A549 (cell line): ENCODE results near the gene DVL1. TPM values are rescaled to one million over a fixed set of nuclear protein-coding genes. Genes with fewer than 3 reads are reported as not detected.

Source experiments
- ATAC-seq, 2 experiments: fragments of 200-7000 bp in 1 of 2; fragments of >200 bp in 1 of 2; cut with Nextera tagmentation in 1 of 2; cut with Tn5 transposase in 1 of 2; 3 replicates each; pipeline versions ENCODE4 v1.8.0 to v1.9.1; 2018 to 2020; ENCODE audit warnings: mild to moderate bottlenecking in 1 of 2, moderate library complexity in 1 of 2
- CTCF ChIA-PET: fragments of 300-600 bp; sonication (Branson Sonifier 250); formaldehyde crosslinking; extraction: SDS; loops from one replicate; lab custom pipeline; 2021; ENCODE audit warnings: antibody characterized with exemption, inconsistent platforms; lab: Yijun Ruan, JAX
- POLR2A ChIA-PET: fragments of 350-600 bp; formaldehyde crosslinking; extraction: SDS; loops from one replicate; lab custom pipeline; 2021; ENCODE audit warnings: antibody characterized with exemption, inconsistent platforms; lab: Yijun Ruan, JAX
- DNase-seq, 2 experiments: peaks; one replicate each; pipeline versions ENCODE4 v3.0.0 to v3.0.0-alpha.2; 2011 to 2016; ENCODE audit warnings: low read depth in 1 of 2, low spot score in 1 of 2
- FAIRE-seq: peaks from 2 replicates; lab custom pipeline; 2011; peaks lifted over from hg19 to GRCh38; lab: Jason Lieb, UNC
- H3K27ac ChIP-seq, 2 experiments: fragments of >200 bp; sonication (Bioruptor Twin); formaldehyde crosslinking; 3 replicates each; pipeline ENCODE4 v1.5.1; 2016 to 2017
- H3K4me1 ChIP-seq: fragments of >200 bp; sonication (Bioruptor Twin); formaldehyde crosslinking; 3 replicates; pipeline ENCODE4 v1.6.1; 2016
- H3K4me2 ChIP-seq: fragments of >200 bp; sonication (Bioruptor Twin); formaldehyde crosslinking; 3 replicates; pipeline ENCODE4 v1.6.1; 2016
- H3K4me3 ChIP-seq: fragments of >200 bp; sonication (Bioruptor Twin); formaldehyde crosslinking; 3 replicates; pipeline ENCODE4 v1.5.1; 2016
- H3K9me3 ChIP-seq: fragments of >200 bp; sonication (Bioruptor Twin); formaldehyde crosslinking; 3 replicates; pipeline ENCODE4 v1.6.1; 2016
- BHLHE40 ChIP-seq: IDR thresholded peaks from 2 replicates; pipeline ENCODE4 v1.6.1; 2012; ENCODE audit warnings: low read depth, low read length, inconsistent platforms
- CHD4 ChIP-seq: fragments of 200-600 bp; sonication (generic); IDR thresholded peaks from 2 replicates; pipeline ENCODE4 v1.6.1; 2016; ENCODE audit warnings: antibody characterized with exemption, mild to moderate bottlenecking, borderline replicate concordance
- ESRRA ChIP-seq: fragments of 150-350 bp; IDR thresholded peaks from 2 replicates; pipeline ENCODE4 v1.6.1; 2014; ENCODE audit warnings: mild to moderate bottlenecking, low read length, borderline replicate concordance
- FOSL2 ChIP-seq, 2 experiments: fragments of 450-650 bp in 1 of 2; fragments of >200 bp in 1 of 2; sonication (Bioruptor Twin) in 1 of 2; formaldehyde crosslinking; IDR thresholded peaks; 2 replicates each; pipeline versions ENCODE4 v1.5.0 to v1.6.1; 2016 to 2020; ENCODE audit warnings: mild to moderate bottlenecking in 1 of 2, moderate library complexity in 1 of 2
- GATA3 ChIP-seq: IDR thresholded peaks from 2 replicates; pipeline ENCODE4 v1.6.1; 2012; ENCODE audit warnings: borderline replicate concordance
- HOXB13 ChIP-seq: fragments of 250-450 bp; sonication (Bioruptor Pico); IDR thresholded peaks from 2 replicates; pipeline ENCODE4 v1.5.0; 2020; ENCODE audit warnings: low read depth, mild to moderate bottlenecking, moderate library complexity
- KDM5A ChIP-seq: fragments of 200-600 bp; sonication (generic); IDR thresholded peaks from 2 replicates; pipeline ENCODE4 v1.6.1; 2016; ENCODE audit warnings: antibody characterized with exemption, mild to moderate bottlenecking
- MAFK ChIP-seq: fragments of 450-650 bp; IDR thresholded peaks from 2 replicates; pipeline ENCODE4 v1.6.1; 2014; ENCODE audit not compliant: partially characterized antibody
- MAZ ChIP-seq: fragments of 150-350 bp; IDR thresholded peaks from 2 replicates; pipeline ENCODE4 v1.6.1; 2014; ENCODE audit warnings: antibody characterized with exemption, low read depth, low read length, borderline replicate concordance
- MYC ChIP-seq: IDR thresholded peaks from 2 replicates; pipeline ENCODE4 v1.6.1; 2012; ENCODE audit warnings: mild to moderate bottlenecking, inconsistent platforms, low read length, improper control_type of control experiment, borderline replicate concordance
- POLR2A ChIP-seq: IDR thresholded peaks from 2 replicates; pipeline ENCODE4 v1.6.1; 2012; ENCODE audit warnings: mild to moderate bottlenecking, low read length
- RAD21 ChIP-seq, 2 experiments: fragments of >200 bp in 1 of 2; sonication (Bioruptor Twin) in 1 of 2; formaldehyde crosslinking in 1 of 2; IDR thresholded peaks in 1 of 2; conservative IDR thresholded peaks in 1 of 2; 2 replicates in 1 of 2; 3 replicates in 1 of 2; pipeline ENCODE4 v1.6.1; 2012 to 2018; ENCODE audit warnings: inconsistent platforms in 1 of 2
- RARB ChIP-seq: fragments of 250-450 bp; sonication (Bioruptor Pico); IDR thresholded peaks from 2 replicates; pipeline ENCODE4 v1.8.0; 2021; ENCODE audit warnings: mild to moderate bottlenecking, moderate library complexity
- RFX5 ChIP-seq: fragments of 450-650 bp; IDR thresholded peaks from 2 replicates; pipeline ENCODE4 v1.7.1; 2014; ENCODE audit warnings: antibody characterized with exemption, mild to moderate bottlenecking, moderate library complexity
- SREBF2 ChIP-seq: fragments of 450-650 bp; IDR thresholded peaks from 2 replicates; pipeline ENCODE4 v1.6.1; 2014; ENCODE audit warnings: mild to moderate bottlenecking, moderate library complexity
- ZC3H11A ChIP-seq: fragments of 450-650 bp; IDR thresholded peaks from 2 replicates; pipeline ENCODE4 v1.6.1; 2014; ENCODE audit warnings: antibody characterized with exemption, mild to moderate bottlenecking
- ZFP36 ChIP-seq: fragments of 450-650 bp; IDR thresholded peaks from 2 replicates; pipeline ENCODE4 v1.6.1; 2014; ENCODE audit warnings: borderline replicate concordance; ENCODE audit not compliant: partially characterized antibody
- ZSCAN20 ChIP-seq: fragments of 250-450 bp; sonication (Bioruptor Pico); IDR thresholded peaks from 2 replicates; pipeline ENCODE4 v1.8.0; 2022; ENCODE audit warnings: mild to moderate bottlenecking, moderate library complexity
- WGBS: methylation state at CpG from one replicate; pipeline ENCODE4 v1.1.6; 2017; ENCODE audit errors: missing lambda C conversion rate; 5-methylcytosine and 5-hydroxymethylcytosine counted together
- polyA plus RNA-seq, 4 experiments: library from polyadenylated mRNA; depleted of rRNA in 3 of 4; stranded (reverse); fragments of >200 nt; fragmentation: RNase III in 1 of 4; extraction: RNeasy Plus Mini Kit Qiagen cat#74134 plus additional on column Dnase treatment in 1 of 4; gene quantifications; 2 replicates in 3 of 4; 3 replicates in 1 of 4; pipeline ENCODE4 v1.2.3, GENCODE V29; 2011 to 2017
- TF ChIP-seq, protein P1 (sequence below): fragments of 450-650 bp; IDR thresholded peaks from 2 replicates; pipeline ENCODE4 v1.6.1; 2014; ENCODE audit warnings: antibody characterized with exemption
- TF ChIP-seq, protein P2 (sequence below): fragments of >200 bp; sonication (Bioruptor Twin); formaldehyde crosslinking; IDR thresholded peaks from 3 replicates; pipeline ENCODE4 v1.5.1; 2016
- TF ChIP-seq, protein P3 (sequence below): IDR thresholded peaks from 2 replicates; pipeline ENCODE4 v1.6.1; 2012
- TF ChIP-seq, protein P4 (sequence below): IDR thresholded peaks from 2 replicates; pipeline ENCODE4 v1.6.1; 2012; ENCODE audit warnings: low read depth, borderline replicate concordance

Gene DVL1
- polyA plus RNA-seq, 2 of the 4 experiments (the other 2 are of a cell fraction), result 12.1 to 48.3 TPM

DNA sequence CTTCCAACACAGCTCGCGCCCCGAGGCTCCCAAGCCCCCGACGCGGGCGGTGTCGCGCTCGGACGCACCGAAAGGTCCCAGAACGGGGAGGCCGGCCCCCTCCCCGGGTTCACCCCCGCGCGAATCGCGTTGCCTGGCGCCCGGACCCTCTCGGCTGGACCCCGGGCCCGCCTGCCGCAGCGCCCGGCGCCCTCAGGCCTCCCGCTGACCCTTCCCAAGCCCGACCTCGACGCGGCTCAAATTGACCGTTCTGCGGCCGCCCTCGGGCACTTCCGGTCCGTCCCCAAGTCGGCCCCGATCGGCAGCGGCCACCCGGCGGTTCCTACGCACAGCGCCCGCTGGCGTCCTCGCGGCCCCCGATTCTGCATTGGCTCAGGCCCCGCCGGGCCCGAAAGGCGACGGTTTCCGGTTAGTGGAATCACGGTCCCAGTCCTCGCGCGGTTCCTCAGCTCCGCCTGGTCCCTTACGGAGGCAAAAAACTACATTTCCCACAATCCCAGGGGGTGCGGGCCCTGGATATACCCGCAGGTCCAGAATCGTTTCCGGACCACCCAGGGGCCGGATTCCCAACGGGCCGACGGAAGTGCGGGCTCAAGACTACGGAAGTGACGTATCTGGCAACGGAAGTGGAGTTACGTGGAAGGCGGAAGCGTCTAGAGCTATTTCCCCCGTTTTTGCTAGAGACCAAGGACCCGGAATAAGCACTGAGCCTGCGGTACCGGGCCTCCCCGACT is 25.9 kb upstream of the DVL1 start, which contains the start of gene AURKAIP1 (continued):
- TF ChIP-seq GATA3 (peak; percentile 53; the same call in 1 of the 2 replicates), RARB (CRISPR knock-in tag) (no peak), POLR2A (peak; percentile 45; the same call in 1 of the 2 replicates), MYC (no peak), ZC3H11A (no peak), MAZ (peak; percentile 81), KDM5A (peak; percentile 82), SREBF2 (no peak), CHD4 (no peak)
- TF ChIP-seq, protein P1, sequence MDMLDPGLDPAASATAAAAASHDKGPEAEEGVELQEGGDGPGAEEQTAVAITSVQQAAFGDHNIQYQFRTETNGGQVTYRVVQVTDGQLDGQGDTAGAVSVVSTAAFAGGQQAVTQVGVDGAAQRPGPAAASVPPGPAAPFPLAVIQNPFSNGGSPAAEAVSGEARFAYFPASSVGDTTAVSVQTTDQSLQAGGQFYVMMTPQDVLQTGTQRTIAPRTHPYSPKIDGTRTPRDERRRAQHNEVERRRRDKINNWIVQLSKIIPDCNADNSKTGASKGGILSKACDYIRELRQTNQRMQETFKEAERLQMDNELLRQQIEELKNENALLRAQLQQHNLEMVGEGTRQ, result no peak
- TF ChIP-seq, protein P2, sequence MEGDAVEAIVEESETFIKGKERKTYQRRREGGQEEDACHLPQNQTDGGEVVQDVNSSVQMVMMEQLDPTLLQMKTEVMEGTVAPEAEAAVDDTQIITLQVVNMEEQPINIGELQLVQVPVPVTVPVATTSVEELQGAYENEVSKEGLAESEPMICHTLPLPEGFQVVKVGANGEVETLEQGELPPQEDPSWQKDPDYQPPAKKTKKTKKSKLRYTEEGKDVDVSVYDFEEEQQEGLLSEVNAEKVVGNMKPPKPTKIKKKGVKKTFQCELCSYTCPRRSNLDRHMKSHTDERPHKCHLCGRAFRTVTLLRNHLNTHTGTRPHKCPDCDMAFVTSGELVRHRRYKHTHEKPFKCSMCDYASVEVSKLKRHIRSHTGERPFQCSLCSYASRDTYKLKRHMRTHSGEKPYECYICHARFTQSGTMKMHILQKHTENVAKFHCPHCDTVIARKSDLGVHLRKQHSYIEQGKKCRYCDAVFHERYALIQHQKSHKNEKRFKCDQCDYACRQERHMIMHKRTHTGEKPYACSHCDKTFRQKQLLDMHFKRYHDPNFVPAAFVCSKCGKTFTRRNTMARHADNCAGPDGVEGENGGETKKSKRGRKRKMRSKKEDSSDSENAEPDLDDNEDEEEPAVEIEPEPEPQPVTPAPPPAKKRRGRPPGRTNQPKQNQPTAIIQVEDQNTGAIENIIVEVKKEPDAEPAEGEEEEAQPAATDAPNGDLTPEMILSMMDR, result no peak

DNA sequence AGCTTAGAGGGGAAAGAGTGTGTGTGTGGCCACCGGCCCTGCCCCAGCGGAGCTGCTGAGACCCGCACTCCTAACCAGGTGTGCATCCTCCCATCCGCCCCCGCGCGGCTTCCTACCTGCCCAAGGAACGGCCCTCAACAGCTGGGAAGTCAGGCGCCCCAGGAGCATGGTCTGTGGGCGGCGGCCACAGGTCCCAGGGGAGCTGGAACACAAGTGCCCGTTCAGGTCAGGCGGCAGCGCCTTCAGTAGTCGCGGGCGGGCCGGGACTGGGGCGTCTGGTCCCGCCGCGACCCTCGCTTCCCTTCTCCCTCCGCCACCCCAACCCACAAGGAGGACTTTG is 25.3 kb upstream of the DVL1 start:
- Histone ChIP-seq H3K4me3 (peak overlapping the region; percentile 94), H3K4me1 (peaks cover 14% of the 10 kb centered on the region)
- POLR2A ChIA-PET, result interaction anchor here (0.6 to 2.3 kb wide), 5 partner anchors 10 to 130 kb away, joined by 3 to 20 read pairs (median 5); partner anchors contain the start of gene CCNL2
- TF ChIP-seq HOXB13 (CRISPR knock-in tag) (no peak), ESRRA (no peak), BHLHE40 (no peak), FOSL2 (IDR thresholded peaks at IDR 0.05) (no peak), FOSL2 (CRISPR knock-in tag; IDR thresholded peaks at IDR 0.05) (no peak), MAFK (no peak), ZFP36 (no peak), RAD21 (conservative IDR thresholded peaks at IDR 0.05 in 1 of 2, IDR thresholded peaks at IDR 0.05 in 1 of 2) (no peak), RFX5 (no peak), ZSCAN20 (no peak)
- TF ChIP-seq, protein P3, sequence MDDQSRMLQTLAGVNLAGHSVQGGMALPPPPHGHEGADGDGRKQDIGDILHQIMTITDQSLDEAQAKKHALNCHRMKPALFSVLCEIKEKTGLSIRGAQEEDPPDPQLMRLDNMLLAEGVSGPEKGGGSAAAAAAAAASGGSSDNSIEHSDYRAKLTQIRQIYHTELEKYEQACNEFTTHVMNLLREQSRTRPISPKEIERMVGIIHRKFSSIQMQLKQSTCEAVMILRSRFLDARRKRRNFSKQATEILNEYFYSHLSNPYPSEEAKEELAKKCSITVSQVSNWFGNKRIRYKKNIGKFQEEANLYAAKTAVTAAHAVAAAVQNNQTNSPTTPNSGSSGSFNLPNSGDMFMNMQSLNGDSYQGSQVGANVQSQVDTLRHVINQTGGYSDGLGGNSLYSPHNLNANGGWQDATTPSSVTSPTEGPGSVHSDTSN, result no peak
- TF ChIP-seq, protein P4, sequence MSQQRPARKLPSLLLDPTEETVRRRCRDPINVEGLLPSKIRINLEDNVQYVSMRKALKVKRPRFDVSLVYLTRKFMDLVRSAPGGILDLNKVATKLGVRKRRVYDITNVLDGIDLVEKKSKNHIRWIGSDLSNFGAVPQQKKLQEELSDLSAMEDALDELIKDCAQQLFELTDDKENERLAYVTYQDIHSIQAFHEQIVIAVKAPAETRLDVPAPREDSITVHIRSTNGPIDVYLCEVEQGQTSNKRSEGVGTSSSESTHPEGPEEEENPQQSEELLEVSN, result no peak
- TF ChIP-seq, all 56 proteins: peak for 0
- CTCF ChIA-PET, result interaction anchor here (0.6 to 2.6 kb wide), 8 partner anchors 9 to 130 kb away, joined by 3 to 10 read pairs (median 4); partner anchors contain the start of gene DVL1
- Histone ChIP-seq H3K27ac (peak overlapping the region; percentile 96 to 98), H3K4me2 (peak overlapping the region; percentile 89), H3K9me3 (no peaks in the 10 kb centered on the region)
- DNase-seq (no peak), ATAC-seq (peak; percentile 0 to 2; a peak in 2 of 6 replicates), FAIRE-seq (no peak)
- WGBS, result 0% methylated on average over 1 of the region's 24 CpGs
